ENCODE measurements around the gene RFLNA.

Gene RFLNA

GRCh38 chr12:124294780-124295341 is at the start of gene RFLNA:
Gene RFLNA (plus strand): TSS chr12:124295093. CDS start chr12:124295430, 337 bp downstream.
- no peak for DNase-seq (ENCODE audit: low spot score)

- no peak for DNase-seq (ENCODE audit: low spot score)
These were observed 47.6 kb upstream of the RFLNA start for GRCh38 chr12:124247331-124247730.

- DNase-seq (ENCODE audit: low spot score) = no peak
These were observed 45.7 kb upstream of the RFLNA start for GRCh38 chr12:124248941-124249825.

- no peak for DNase-seq (ENCODE audit: low spot score)
These were observed 43.7 kb upstream of the RFLNA start for GRCh38 chr12:124251186-124251585.

- DNase-seq (ENCODE audit: low spot score) = no peak
These were observed 41.9 kb upstream of the RFLNA start for GRCh38 chr12:124252964-124253363.

GRCh38 chr12:124254126-124254525 is 40.8 kb upstream of the RFLNA start:
- no peak for DNase-seq (ENCODE audit: low spot score)

- DNase-seq (ENCODE audit: low spot score) = no peak
These were observed 35.5 kb upstream of the RFLNA start for GRCh38 chr12:124259154-124260066.

GRCh38 chr12:124261885-124262284 is 33.0 kb upstream of the RFLNA start:
- DNase-seq (ENCODE audit: low spot score) = no peak

- no peak for DNase-seq (ENCODE audit: low spot score)
These were observed 30.7 kb upstream of the RFLNA start for GRCh38 chr12:124264089-124264795.

GRCh38 chr12:124264879-124265278 is 30.0 kb upstream of the RFLNA start:
- DNase-seq (ENCODE audit: low spot score) = no peak

GRCh38 chr12:124267205-124267778 is 27.6 kb upstream of the RFLNA start:
- DNase-seq (ENCODE audit: low spot score) = no peak

- DNase-seq (ENCODE audit: low spot score) = no peak
These were observed 24.2 kb upstream of the RFLNA start for GRCh38 chr12:124270671-124271070.

GRCh38 chr12:124273630-124274029 is 21.3 kb upstream of the RFLNA start:
- DNase-seq (ENCODE audit: low spot score) = peak; percentile 69

GRCh38 chr12:124276337-124276736 is 18.6 kb upstream of the RFLNA start:
- no peak for DNase-seq (ENCODE audit: low spot score)

GRCh38 chr12:124277394-124278241 is 17.3 kb upstream of the RFLNA start:
- DNase-seq (ENCODE audit: low spot score) = peak; percentile 19

- no peak for DNase-seq (ENCODE audit: low spot score)
These were observed 16.3 kb upstream of the RFLNA start for GRCh38 chr12:124278389-124279101.

GRCh38 chr12:124279315-124279714 is 15.6 kb upstream of the RFLNA start:
- DNase-seq (ENCODE audit: low spot score) = no peak

GRCh38 chr12:124279846-124280360 is 15.0 kb upstream of the RFLNA start:
- DNase-seq (ENCODE audit: low spot score) = no peak

GRCh38 chr12:124281309-124281708 is 13.6 kb upstream of the RFLNA start:
- no peak for DNase-seq (ENCODE audit: low spot score)

GRCh38 chr12:124282287-124282686 is 12.6 kb upstream of the RFLNA start:
- DNase-seq (ENCODE audit: low spot score) = no peak
